ENCODE measurements around the gene SNX6.

GRCh38 chr14:34668111-34668510 is 38.2 kb upstream of the SNX6 start:
- TF ChIP-seq CBX3 (IDR thresholded peaks at IDR 0.05; ENCODE audit: borderline replicate concordance, low read depth) (no peak), CTCF (IDR thresholded peaks at IDR 0.05 in 2 of 3, conservative IDR thresholded peaks at IDR 0.05 in 1 of 3; ENCODE audit: control insufficient read depth in 2 of 3, extremely low read depth in 1 of 3, insufficient read depth in 1 of 3, low read depth in 3 of 3, low read length in 3 of 3) (no peak), POLR2A (IDR thresholded peaks at IDR 0.05; ENCODE audit: low read depth, low read length) (no peak), NKRF (conservative IDR thresholded peaks at IDR 0.05) (no peak), POLR2AphosphoS2 (IDR thresholded peaks at IDR 0.05; ENCODE audit: low read depth, low read length) (no peak), SP1 (IDR thresholded peaks at IDR 0.05; ENCODE audit: low read depth, low read length) (no peak), NFYB (IDR thresholded peaks at IDR 0.05; ENCODE audit: insufficient read depth, low read depth, low read length) (no peak), MYC (IDR thresholded peaks at IDR 0.05; ENCODE audit: insufficient read depth, insufficient read length, insufficient replicate concordance, low read length, severe bottlenecking) (no peak), SIN3A (IDR thresholded peaks at IDR 0.05; ENCODE audit: low read depth, low read length) (no peak), ZBTB33 (IDR thresholded peaks at IDR 0.05) (no peak)
